Fibroblast of skin of left quadriceps (primary cell): ENCODE results near the gene TGM1.

Experiments
- DNase-seq, 2 experiments: peaks; one replicate each; pipeline ENCODE4 v3.0.0-alpha.2; 2013; ENCODE audit warnings: low read depth in 2 of 2

The TGM1 gene

GRCh38 chr14:24292118-24292807, 29.3 kb upstream of the TGM1 start:
- DNase-seq = no peak

DNA sequence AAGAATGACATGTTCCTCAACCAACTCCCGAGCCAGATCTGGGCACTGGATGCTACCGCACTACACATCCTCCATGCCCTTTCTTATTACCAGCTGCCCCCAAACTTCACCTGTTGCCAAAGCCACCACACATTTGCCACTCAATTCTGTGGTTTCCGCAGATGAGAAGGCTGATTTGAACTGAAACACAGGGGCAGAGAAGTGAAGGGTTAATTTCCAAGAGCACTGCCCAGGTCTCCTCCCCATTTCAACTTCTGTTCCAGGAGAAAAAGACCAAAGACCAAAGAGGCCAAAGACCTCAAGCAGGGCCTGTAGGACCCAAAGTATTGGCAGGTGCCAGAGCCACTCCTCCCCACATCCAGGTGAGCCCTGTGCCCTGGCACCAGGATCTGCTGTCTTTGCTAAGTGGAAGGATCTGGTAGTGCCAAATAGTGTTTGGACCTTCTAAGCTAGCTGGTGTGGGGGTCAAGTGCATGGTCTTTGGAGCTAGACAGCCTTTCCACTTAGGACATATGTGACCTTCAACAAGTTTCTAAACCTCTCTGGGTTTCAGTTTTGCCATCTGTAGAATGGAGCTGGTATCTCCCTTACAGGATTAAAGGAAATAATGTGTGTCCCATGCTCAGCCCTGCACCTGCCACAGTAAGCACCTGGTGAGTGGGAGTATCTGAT, 28.6 kb upstream of the TGM1 start:
- no peak for DNase-seq

- no peak for DNase-seq
Measured at GRCh38 chr14:24290746-24291145, 27.8 kb upstream of the TGM1 start.

DNA sequence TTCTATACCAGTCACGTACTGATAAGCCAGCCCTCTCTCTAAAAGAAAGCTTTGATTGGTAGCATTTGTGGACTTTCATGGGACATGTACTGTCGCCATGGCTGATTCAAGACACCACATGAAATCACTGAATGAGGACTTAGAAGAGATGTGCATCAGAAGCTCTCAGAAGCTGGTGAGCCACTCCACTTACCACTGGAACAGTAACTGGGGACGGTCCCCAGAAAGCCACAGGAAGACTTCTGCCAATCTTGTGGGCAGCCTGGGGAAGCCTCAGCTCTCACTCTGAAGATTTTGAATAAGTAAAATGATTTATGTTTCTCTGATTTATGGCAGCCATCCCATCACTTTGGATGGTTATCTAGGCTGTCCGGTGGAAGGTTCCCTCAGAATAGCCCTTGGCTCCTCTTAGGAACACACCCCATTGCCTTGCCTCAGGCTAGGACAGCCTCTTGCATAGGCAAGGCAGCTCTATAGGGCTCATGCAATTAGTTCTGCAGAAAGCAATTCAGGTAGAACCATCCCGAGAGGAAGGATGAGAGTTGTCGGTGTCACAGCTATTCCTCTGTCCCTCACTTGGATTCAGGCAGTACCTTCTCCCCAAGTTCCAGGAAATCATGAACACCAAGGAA, 26.8 kb upstream of the TGM1 start:
- DNase-seq = no peak

DNA sequence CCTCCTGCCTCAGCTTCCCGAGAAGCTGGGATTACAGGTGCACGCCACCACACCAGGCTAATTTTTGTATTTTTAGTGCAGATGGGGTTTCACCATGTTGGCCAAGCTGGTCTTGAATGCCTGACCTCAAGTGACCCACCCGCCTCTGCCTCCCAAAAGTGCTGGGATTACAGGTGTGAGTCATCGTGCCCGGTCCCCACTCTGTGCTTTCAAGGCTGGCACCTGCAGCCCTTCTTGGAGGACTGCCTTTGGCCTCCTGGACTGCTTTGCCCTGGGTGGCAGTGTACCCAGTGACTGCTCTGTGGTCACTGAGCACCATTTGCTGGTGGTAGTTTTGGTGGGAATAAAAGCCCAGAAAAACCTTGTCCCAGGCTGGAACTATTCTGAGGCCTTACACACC, 24.0 kb upstream of the TGM1 start:
- no peak for DNase-seq

GRCh38 chr14:24285351-24285750, 22.4 kb upstream of the TGM1 start:
- no peak for DNase-seq

DNA sequence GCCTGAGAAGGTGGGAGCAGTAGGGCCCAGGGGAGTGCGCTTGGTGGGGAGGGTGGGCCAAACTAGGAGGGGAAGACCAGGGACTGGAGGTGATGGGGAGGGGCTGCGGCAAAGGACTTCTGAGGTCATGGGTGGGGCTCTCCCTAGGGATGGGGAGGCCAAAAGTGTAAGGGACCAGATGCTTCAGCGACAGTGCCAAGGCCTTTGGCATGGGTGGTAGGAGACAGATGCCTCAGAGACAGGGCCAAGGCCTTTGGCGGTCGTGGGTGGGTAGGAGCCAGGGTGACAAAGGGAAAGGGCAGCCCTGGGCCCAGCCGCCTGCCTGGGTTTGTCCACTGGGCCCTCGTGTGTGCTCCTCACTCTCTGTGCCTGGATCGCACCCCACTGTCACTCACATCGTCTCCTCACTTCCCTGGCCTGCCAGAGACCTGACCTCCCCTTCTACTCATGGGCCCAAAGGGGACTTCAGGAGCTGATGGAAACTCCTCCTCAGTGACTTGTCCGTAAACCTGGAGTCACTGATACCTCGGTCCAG, 21.6 kb upstream of the TGM1 start:
- DNase-seq = no peak

DNA sequence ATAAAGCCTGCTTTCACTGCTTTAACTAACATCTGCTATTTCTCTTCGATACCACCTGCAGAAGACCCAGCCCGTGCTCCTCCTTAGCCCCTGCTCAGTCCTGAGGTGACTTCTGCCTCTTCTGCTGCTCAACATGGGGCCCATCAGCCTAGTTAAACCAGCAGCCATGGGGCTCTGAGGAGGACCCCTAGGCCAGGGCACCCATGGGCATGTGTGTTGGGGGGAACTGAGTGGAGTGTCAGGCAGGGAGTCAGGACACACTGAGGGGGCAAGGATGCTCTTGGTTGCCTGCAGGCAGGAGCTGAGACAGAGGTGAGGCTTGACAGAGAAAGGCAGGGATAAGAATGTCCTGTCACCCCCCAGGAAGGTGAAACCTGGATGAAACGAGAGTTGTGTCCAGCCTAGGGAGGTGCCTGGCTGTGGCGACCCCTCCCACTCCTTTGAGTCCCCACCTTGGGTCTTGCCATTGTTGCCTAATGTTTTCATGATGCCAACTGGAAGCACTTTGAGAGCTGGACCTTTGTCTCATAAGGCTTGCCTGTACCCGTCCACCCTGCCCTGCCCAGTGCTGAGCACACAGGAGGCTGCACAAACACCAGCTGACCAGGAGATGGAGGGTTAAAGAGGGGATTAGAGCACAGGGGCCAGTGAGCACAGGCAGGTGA, 21.0 kb upstream of the TGM1 start:
- DNase-seq = no peak

DNA sequence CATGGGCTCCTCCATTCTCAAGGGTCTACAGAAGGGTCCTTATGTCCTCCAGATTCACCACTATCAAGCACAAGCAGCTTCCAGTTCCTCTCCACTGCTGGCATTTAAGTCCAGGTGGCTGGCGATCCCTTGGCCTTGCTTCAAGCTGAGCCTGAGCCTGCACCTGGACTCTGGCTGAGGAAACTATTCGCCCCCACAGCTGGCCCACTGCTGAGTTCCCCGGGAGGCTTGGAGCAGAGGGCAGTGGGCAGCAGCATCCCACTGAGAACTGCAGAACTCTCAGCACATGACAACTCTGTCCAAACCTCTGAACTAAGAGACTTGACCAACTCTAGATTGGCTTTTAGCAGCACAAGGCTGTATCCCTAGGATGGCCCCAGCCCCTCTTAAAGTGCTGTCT, 19.8 kb upstream of the TGM1 start:
- DNase-seq = no peak

- DNase-seq = no peak
Measured at GRCh38 chr14:24281636-24282035, 18.7 kb upstream of the TGM1 start.

DNA sequence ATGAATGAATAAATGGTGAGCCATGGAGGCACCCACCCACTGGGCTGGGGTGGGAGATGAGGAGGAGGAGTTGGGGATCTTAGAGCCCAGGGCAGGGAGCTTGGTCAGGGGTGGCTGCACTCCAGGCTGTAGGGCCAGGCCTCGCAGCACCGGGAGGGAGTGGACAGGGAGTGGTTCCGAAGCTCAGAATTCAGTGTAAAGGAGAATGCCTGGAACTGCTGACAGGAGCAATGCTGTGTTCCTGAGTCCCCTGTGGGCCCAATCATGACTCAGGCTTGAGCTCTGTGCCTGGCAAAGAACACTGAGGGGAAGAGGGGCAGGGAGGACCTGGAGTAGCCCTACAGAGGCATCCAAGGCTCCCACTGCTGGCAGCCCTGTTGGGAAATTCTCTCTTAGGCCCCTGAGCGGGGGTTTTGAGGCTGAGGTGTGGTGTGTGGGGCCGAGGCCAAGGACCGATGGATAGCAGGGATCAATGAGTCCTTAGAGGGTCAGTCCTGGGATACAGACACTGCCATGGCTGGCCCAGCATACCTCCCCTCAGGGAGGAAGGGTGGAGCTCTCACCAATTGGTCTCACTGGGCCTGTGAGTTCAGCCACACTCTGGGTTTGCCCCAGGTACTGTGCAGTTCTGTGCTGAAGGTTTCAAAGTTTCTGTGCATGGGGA, 18.0 kb upstream of the TGM1 start:
- no peak for DNase-seq

DNA sequence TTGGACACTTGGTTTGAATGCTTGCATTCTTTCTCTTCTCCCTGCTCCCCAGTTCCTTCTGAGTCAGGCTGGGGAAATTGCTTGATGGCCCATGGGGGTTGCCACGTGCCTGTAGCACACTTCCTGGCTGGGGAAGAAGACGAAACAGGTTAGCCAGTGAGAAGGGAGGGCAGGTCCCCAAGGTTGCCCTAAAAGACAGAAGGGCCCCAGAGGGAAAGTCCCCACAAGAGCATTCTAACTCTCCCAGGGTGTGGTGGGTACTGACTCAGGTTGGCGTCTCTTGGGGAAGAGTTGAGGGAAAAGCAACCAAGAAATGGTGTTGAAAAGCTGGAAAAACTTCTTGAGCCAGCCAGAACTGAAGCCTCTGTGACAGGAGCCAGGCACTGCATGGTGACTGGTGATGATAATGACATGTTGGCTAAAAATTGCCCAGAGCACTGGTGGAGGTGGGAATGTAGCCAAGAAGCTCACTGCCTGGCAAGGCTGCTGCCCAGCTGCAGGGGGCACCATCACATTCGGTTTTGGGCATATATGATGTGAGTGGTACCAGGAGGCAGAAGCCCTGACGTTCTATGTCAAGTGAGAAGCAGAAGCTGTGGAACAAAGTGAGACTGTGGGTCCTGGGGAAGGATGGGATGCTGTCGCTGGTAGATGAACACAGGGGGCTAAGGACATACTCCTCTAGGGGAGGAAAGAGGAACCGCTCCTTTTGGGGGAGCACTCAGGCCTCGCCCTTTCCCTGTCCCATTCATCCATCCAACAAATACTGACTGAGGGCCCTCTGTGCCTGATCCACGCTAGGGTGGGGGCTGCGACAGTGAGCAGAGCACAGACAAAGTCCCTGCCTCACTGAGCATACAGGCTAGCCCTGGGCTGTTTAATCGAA, 16.6 kb upstream of the TGM1 start:
- DNase-seq = no peak

DNA sequence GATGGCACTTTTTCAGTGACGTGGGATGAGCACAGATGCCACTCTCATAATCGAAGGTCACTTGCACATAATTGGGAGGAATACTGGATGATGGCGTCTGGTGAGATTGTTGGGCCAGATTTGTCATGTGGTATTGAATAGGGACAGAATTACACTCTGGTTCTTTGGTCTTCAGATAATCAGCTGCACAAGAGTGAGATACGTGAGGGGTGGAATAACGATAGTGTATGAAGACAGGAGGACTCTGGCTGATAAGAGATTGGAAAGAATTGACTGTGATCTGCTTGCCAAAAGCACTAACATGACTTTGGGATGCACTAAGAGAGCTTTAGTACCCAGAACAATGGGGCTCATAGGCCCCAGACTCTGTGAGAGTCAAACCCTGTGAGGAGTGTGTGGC, 15.4 kb upstream of the TGM1 start:
- no peak for DNase-seq

DNA sequence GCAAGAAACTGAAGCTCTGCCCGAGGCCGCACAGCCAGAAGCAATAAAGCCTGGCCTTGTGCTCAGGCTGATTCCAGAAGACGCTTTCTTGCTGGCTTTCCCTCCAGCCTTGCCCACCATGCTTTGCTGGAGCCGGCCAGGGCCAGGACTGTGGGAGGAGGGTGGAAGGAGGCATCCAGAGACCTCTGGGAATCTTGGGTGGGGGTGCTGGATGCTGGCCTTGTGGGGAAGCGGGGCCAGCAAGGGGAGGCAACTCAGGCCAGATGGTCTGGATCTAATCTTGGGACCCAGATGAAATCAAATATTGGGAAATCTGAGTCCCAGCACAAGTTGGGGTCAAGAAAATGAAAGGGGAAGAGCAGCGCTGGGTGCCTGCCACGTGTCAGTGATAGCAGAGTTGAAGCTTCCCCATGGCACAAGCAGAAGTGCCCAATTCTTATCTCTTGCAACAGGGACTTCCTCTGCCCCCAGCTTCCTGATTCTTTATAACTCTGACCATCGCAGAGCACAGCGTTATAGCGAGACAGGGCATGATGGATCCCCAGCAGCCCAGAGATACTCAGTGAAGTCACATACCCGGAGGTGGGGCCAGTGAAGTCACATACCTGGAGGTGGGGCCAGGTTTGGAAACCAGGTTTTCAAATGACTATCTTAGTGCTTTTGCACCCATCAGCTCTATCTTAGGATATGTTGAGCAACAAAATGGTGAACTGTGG, 14.8 kb upstream of the TGM1 start:
- no peak for DNase-seq

DNA sequence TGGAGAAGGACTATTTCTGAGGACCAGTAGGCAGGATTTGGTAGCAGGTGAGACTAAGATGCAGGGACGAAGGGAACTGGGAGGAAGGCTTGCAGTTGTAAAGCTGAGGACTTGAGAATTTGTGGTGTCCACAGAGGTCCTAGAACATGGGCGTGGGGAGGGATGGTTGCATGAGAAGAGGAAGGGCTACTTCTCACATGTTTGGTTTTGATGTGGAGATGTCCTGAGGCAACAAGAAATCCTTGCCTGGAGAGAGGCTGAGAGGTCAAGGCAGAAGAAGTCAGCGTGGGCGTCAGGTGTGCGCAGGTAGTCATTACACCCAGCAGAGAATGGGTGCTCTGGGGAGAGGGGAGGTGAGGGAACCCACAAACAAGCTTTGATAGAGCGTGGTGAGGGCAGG, 14.1 kb upstream of the TGM1 start:
- no peak for DNase-seq

- no peak for DNase-seq
Measured at GRCh38 chr14:24274101-24274543, 11.1 kb upstream of the TGM1 start.

- no peak for DNase-seq
Measured at GRCh38 chr14:24273422-24273998, 10.5 kb upstream of the TGM1 start.

DNA sequence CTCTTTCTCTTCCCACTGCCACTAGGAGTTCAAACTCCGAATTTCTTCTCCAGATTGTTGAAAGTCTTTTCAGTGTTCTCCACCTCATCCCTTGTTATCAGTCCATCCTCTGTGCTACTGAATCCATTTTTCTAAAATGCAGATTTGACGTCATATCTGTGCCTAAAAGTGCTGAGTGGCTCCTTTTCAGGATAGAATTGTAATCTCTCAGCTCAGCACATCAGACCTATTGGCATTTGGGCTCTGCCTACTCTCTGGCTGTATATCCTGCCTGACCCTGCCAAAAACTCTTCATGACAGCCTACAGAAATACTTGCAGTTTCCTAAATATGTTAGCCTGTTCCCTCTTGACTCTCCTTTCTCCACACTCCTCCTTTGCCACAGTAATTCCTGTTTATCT, 9.5 kb upstream of the TGM1 start:
- DNase-seq = no peak

DNA sequence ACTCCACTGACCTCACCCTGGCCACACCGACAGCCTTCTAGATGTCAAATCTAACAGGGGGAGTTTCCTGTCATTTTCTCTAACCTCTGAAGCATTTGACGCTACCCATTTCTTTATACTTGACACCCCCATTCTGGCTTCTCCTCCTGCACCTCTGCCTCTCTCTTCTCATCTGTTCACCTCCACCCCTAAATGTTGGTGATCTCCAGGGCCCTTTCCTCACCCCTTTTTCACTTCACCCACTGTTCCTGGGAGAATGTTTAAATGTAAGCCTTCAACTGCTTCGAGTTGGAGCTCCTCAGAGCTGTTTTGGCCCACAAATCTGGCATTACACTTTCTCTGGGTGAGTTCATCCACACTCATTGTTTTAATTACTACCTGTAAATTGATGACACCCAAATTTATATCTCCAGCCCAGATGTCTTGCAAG, 8.9 kb upstream of the TGM1 start:
- DNase-seq = no peak
